HUDEP-2 (cell line): ENCODE measurements around the gene THEM4.

Experiments used
- DNase-seq, 76 experiments: peaks; one replicate each; lab custom pipeline; 2025; ENCODE audit not compliant: unreplicated experiment in 76 of 76; lab: John Stamatoyannopoulos, UW

The THEM4 gene

GRCh38 chr1:151909167-151910149 is at the start of gene THEM4:
Gene THEM4, minus strand, starts transcription at chr1:151909511. Its CDS starts 53 bp downstream, at chr1:151909458.
- DNase-seq, result peak; percentile 41 to 99 (median 95)

GRCh38 chr1:151958959-151959358 is 49.6 kb upstream of the THEM4 start:
- DNase-seq, result no peak

- DNase-seq, result no peak
Measured at GRCh38 chr1:151956957-151957497, 47.7 kb upstream of the THEM4 start.

GRCh38 chr1:151953409-151954094 is 44.2 kb upstream of the THEM4 start:
- no peak for DNase-seq

GRCh38 chr1:151952811-151953210 is 43.5 kb upstream of the THEM4 start:
- no peak for DNase-seq

GRCh38 chr1:151949371-151950193 is 40.3 kb upstream of the THEM4 start:
- DNase-seq, result no peak

- DNase-seq, result no peak
Measured at GRCh38 chr1:151948506-151948905, 39.2 kb upstream of the THEM4 start.

- no peak for DNase-seq
Measured at GRCh38 chr1:151947140-151947539, 37.8 kb upstream of the THEM4 start.

GRCh38 chr1:151945725-151946722 is 36.7 kb upstream of the THEM4 start:
- peak in 74 of 76 experiments; percentile 32 to 97 (median 90) for DNase-seq

- peak in 5 of 76 experiments; percentile 4 to 57 (median 29) for DNase-seq
Measured at GRCh38 chr1:151944857-151945575, 35.7 kb upstream of the THEM4 start.

GRCh38 chr1:151944126-151944856 is 35.0 kb upstream of the THEM4 start:
- DNase-seq, result peak in 72 of 76 experiments; percentile 19 to 92 (median 72)

GRCh38 chr1:151943591-151943990 is 34.3 kb upstream of the THEM4 start:
- no peak for DNase-seq

GRCh38 chr1:151942882-151943281 is 33.6 kb upstream of the THEM4 start:
- peak in 33 of 76 experiments; percentile 5 to 62 (median 26) for DNase-seq

GRCh38 chr1:151940541-151940940 is 31.2 kb upstream of the THEM4 start:
- no peak for DNase-seq

GRCh38 chr1:151939779-151940178 is 30.5 kb upstream of the THEM4 start:
- DNase-seq, result no peak

- DNase-seq, result no peak
Measured at GRCh38 chr1:151939141-151939540, 29.8 kb upstream of the THEM4 start.

- no peak for DNase-seq
Measured at GRCh38 chr1:151936653-151937052, 27.3 kb upstream of the THEM4 start.
